Spleen (tissue), 11 donors: ENCODE data around the gene MAP4K4. TPM values are rescaled to one million over a fixed set of nuclear protein-coding genes. Genes with fewer than 3 reads are reported as not detected.

Experiments used
- DNase-seq: peaks from one replicate; pipeline ENCODE4 v3.0.0-alpha.2; 2020
- H3K27ac ChIP-seq, 8 donors: fragments of 200-600 bp; sonication (generic) in 7 of 8; 1 replicate in 4 of 8; 2 replicates in 4 of 8; pipeline versions ENCODE4 v1.5.0 to v1.8.0; 2016 to 2021; ENCODE audit warnings: inconsistent platforms in 4 of 8, mild to moderate bottlenecking in 4 of 8, moderate library complexity in 1 of 8
- H3K27me3 ChIP-seq, 7 donors: fragments of 200-600 bp; sonication (generic) in 6 of 7; replicated peaks in 1 of 7; 1 replicate in 4 of 7; 2 replicates in 3 of 7; pipeline versions ENCODE4 v1.5.0 to v1.8.0; 2016 to 2021; ENCODE audit warnings: inconsistent platforms in 3 of 7, mild to moderate bottlenecking in 1 of 7
- H3K36me3 ChIP-seq, 6 donors: fragments of 200-600 bp; sonication (generic) in 5 of 6; 1 replicate in 4 of 6; 2 replicates in 2 of 6; pipeline versions ENCODE4 v1.5.0 to v1.8.0; 2016 to 2021; ENCODE audit warnings: inconsistent platforms in 2 of 6
- H3K4me1 ChIP-seq, 6 donors: fragments of 200-600 bp; sonication (generic) in 5 of 6; 1 replicate in 3 of 6; 2 replicates in 3 of 6; pipeline versions ENCODE4 v1.5.0 to v1.8.0; 2016 to 2021; ENCODE audit warnings: inconsistent platforms in 3 of 6
- H3K4me3 ChIP-seq, 8 donors: fragments of 200-600 bp; sonication (generic) in 7 of 8; 1 replicate in 4 of 8; 2 replicates in 4 of 8; pipeline versions ENCODE4 v1.5.0 to v1.8.0; 2016 to 2021; ENCODE audit warnings: inconsistent platforms in 4 of 8, mild to moderate bottlenecking in 4 of 8, moderate library complexity in 2 of 8
- H3K9me3 ChIP-seq, 8 donors: fragments of 200-600 bp; sonication (generic) in 7 of 8; 1 replicate in 4 of 8; 2 replicates in 4 of 8; pipeline versions ENCODE4 v1.5.0 to v1.8.0; 2016 to 2021; ENCODE audit warnings: inconsistent platforms in 4 of 8
- POLR2A ChIP-seq, 3 donors: fragments of 450-650 bp; IDR thresholded peaks; one replicate each; pipeline ENCODE4 v1.5.1; 2017; ENCODE audit warnings: antibody characterized with exemption in 3 of 3, mild to moderate bottlenecking in 1 of 3
- POLR2AphosphoS5 ChIP-seq, 3 donors: sonication (generic); formaldehyde crosslinking; IDR thresholded peaks; one replicate each; pipeline ENCODE4 v1.5.1; 2017; ENCODE audit warnings: antibody characterized with exemption in 3 of 3
- WGBS, 5 donors: extraction: QIAGEN DNeasy Blood & Tissue Kit in 3 of 5; methylation state at CpG; one replicate each; pipeline versions ENCODE4 v1.1.5 to v1.1.7; 2013 to 2018; 5-methylcytosine and 5-hydroxymethylcytosine counted together
- intact Hi-C: fragments of 100-400 bp; cut with DNase I; formaldehyde crosslinking; loops from one replicate; pipeline ENCODE4 v1.15.0; 2023; ENCODE audit warnings: low total_unique reads
- polyA plus RNA-seq, 3 donors: library from polyadenylated mRNA; stranded (reverse); fragments of 200-250 nt; gene quantifications; one replicate each; pipeline ENCODE4 v1.2.1, GENCODE V29; 2013
- total RNA-seq, 7 donors: library from RNA; depleted of rRNA in 3 of 7; stranded (reverse); fragments of >200 nt in 3 of 7; fragmentation: NEBNext Ultra II Directional in 4 of 7; extraction: Animal tissue kit (Norgen Biotek cat#: 25700) in 4 of 7; gene quantifications; one replicate each; pipeline versions ENCODE4 v1.1.0 to v1.2.1, GENCODE V29; 2016 to 2021
- TF ChIP-seq, protein P1 (sequence below), 11 experiments: fragments of 200-600 bp in 7 of 11; fragments of 450-650 bp in 4 of 11; sonication (generic) in 4 of 11; IDR thresholded peaks in 8 of 11; conservative IDR thresholded peaks in 3 of 11; 1 replicate in 7 of 11; 2 replicates in 4 of 11; pipeline versions ENCODE4 v1.4.0 to v1.8.0; 2016 to 2021; ENCODE audit warnings: antibody characterized with exemption in 11 of 11, inconsistent platforms in 4 of 11, mild to moderate bottlenecking in 1 of 11
- donor health status: healthy with polysubstance abuse.
- donor health status: DM: no; HTN: no; CAD: no; lungs with moderate emphysema.
- donor health status: DM: no; HTN: no; CAD: no.
- donor health status: Bipolar disorder and iron deficiency.
- donor health status: healthy.
- donor health status: DM: no; HTN: no; CAD: no.
- donor health status: DM: yes; HTN: yes; CAD: no.

MAP4K4 gene
- total and polyA plus RNA-seq, 10 donors, result 16.7 to 108 (median 71.7) TPM

DNA sequence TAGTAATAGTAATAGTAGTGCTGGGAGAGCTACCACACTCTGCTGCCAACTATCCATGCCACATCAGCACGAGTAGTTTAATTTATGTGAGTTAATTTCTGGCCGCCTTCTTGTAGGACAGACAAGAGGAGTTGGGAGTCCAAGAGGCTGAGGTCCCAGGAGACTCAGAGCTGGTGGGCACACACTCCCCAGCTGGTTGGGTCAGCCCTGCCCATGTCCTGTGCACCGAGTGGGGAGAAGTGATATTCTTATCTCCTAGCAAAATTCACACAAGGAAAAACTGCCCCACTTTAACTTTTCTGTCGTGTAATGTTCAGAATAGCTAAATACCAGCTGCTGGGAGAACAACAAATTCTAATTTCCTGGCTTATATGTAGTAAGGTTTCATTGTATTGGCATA, 15.2 kb upstream of the MAP4K4 start:
- Histone ChIP-seq H3K9me3 (peaks cover 0 to 2% (median 0%) of the 10 kb centered on the region in 8 donors), H3K27ac (no peak overlapping the region), H3K27me3 (no peaks in the 10 kb centered on the region), H3K4me1 (no peaks in the 10 kb centered on the region), H3K36me3 (no peaks in the 10 kb centered on the region), H3K4me3 (no peak overlapping the region)
- 84 to 92% (median 86%) methylated on average over 4 of the region's 4 CpGs for WGBS, 5 donors
- intact Hi-C loops, result no loop called here
- DNase-seq, result no peak
- TF ChIP-seq POLR2AphosphoS5 (IDR thresholded peaks at IDR 0.05) (no peak), POLR2A (IDR thresholded peaks at IDR 0.05) (no peak)
- TF ChIP-seq, protein P1, sequence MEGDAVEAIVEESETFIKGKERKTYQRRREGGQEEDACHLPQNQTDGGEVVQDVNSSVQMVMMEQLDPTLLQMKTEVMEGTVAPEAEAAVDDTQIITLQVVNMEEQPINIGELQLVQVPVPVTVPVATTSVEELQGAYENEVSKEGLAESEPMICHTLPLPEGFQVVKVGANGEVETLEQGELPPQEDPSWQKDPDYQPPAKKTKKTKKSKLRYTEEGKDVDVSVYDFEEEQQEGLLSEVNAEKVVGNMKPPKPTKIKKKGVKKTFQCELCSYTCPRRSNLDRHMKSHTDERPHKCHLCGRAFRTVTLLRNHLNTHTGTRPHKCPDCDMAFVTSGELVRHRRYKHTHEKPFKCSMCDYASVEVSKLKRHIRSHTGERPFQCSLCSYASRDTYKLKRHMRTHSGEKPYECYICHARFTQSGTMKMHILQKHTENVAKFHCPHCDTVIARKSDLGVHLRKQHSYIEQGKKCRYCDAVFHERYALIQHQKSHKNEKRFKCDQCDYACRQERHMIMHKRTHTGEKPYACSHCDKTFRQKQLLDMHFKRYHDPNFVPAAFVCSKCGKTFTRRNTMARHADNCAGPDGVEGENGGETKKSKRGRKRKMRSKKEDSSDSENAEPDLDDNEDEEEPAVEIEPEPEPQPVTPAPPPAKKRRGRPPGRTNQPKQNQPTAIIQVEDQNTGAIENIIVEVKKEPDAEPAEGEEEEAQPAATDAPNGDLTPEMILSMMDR (IDR thresholded peaks at IDR 0.05 in 8 of 11, conservative IDR thresholded peaks at IDR 0.05 in 3 of 11), result no peak

DNA sequence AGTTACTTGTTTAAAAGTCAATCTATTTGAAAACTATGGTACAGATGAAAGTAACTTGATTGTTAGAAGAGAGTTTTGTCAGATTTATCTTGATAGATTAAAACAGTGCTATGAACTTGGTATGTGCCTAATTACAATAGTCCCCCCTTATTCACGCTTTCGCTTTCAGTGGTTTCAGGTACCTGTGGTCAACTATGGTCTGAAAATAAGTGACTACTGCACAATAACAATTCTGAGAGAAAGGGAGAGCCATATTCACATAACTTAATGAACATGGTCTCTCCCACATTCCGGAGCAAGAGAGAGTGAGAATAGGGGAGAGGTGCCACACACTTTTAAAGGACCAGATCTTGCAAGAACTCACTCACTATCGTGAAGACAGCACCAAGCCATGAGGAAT, 13.2 kb upstream of the MAP4K4 start:
- DNase-seq, result no peak
- TF ChIP-seq, protein P1 (IDR thresholded peaks at IDR 0.05 in 8 of 11, conservative IDR thresholded peaks at IDR 0.05 in 3 of 11), result no peak
- TF ChIP-seq POLR2AphosphoS5 (IDR thresholded peaks at IDR 0.05), result no peak
- no peak for TF ChIP-seq POLR2A (IDR thresholded peaks at IDR 0.05)
- intact Hi-C loops, result no loop called here
- H3K4me1 ChIP-seq, result peaks cover 0 to 4% (median 0%) of the 10 kb centered on the region in 6 donors
- no peaks in the 10 kb centered on the region for H3K27me3 ChIP-seq
- H3K36me3 ChIP-seq, result no peaks in the 10 kb centered on the region
- H3K4me3 ChIP-seq, result no peak overlapping the region
- H3K9me3 ChIP-seq, result no peaks in the 10 kb centered on the region
- H3K27ac ChIP-seq, result no peak overlapping the region
- WGBS, 5 donors, result 66 to 87% (median 82%) methylated on average over 4 of the region's 4 CpGs

DNA sequence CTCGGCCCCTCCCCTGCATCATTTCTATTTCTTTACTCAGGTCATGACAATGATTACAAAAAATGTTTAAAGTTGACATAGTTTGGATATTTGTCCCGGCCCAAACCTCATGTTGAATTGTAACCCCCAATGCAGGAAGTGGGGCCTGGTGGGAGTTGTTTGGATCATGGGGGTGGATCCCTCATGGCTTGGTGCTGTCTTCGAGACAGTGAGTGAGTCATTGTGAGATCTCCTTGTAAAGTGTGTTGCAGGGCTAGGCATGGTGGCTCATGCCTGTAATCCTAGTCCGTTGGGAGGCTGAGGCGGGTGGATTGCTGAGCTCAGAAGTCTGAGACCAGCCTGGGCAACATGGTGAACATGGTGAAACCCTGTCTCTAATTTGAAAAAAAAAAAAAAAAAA, 9.2 kb upstream of the MAP4K4 start:
- Histone ChIP-seq H3K4me3 (no peak overlapping the region), H3K27me3 (no peaks in the 10 kb centered on the region), H3K36me3 (no peaks in the 10 kb centered on the region), H3K27ac (no peak overlapping the region), H3K9me3 (no peaks in the 10 kb centered on the region), H3K4me1 (peaks cover 0 to 8% (median 0%) of the 10 kb centered on the region in 6 donors)
- 88 to 95% (median 93%) methylated on average over 5 of the region's 5 CpGs for WGBS, 5 donors
- intact Hi-C loops, result no loop called here
- TF ChIP-seq POLR2AphosphoS5 (IDR thresholded peaks at IDR 0.05), result no peak
- no peak for TF ChIP-seq POLR2A (IDR thresholded peaks at IDR 0.05)
- TF ChIP-seq, protein P1 (IDR thresholded peaks at IDR 0.05 in 8 of 11, conservative IDR thresholded peaks at IDR 0.05 in 3 of 11), result no peak
- DNase-seq, result no peak

DNA sequence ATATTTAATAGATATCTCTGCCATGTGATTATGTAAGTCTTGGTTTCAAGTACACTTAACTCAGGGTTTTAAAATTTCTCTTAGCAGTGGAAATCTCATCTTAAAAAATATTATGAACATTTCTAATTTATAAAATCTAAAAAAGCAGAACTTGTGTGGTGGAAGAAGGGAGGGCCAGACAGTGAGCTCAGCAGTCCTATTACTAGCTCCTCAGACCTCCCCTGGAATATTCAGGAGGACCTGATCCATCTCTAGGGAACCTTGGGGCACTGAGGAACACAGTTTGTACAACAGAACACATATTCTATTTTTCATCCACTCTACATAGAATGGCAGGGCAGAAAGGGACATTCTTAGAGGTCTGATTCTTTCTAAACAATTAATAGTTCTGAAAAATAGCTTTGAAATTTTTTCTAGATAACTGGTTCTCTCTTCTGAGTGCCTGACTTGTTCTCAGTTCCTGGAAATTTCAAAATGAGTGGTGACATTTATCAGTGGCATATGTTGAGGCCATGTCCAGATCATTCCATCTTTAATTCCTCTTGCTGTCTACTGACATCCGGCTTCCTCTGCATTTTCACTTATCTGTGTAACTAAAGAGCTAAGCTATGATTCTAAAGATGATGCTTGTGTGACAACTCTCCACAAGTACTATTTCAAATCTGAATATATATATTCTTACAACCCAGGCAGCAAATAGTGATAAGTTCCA, 8.2 kb upstream of the MAP4K4 start:
- Histone ChIP-seq H3K27ac (no peak overlapping the region), H3K36me3 (no peaks in the 10 kb centered on the region), H3K27me3 (no peaks in the 10 kb centered on the region), H3K9me3 (peaks cover 0 to 6% (median 3%) of the 10 kb centered on the region in 8 donors), H3K4me3 (no peak overlapping the region), H3K4me1 (peaks cover 0 to 8% (median 0%) of the 10 kb centered on the region in 6 donors)
- intact Hi-C loops, result no loop called here
- DNase-seq, result no peak
- 67 to 81% (median 79%) methylated on average over 1 of the region's 1 CpG for WGBS, 5 donors
- TF ChIP-seq, protein P1 (IDR thresholded peaks at IDR 0.05 in 8 of 11, conservative IDR thresholded peaks at IDR 0.05 in 3 of 11), result no peak
- no peak for TF ChIP-seq POLR2A (IDR thresholded peaks at IDR 0.05)
- no peak for TF ChIP-seq POLR2AphosphoS5 (IDR thresholded peaks at IDR 0.05)
